Measurements from ENCODE around the gene DMD.

The DMD gene

GRCh38 chrX:31796624-31797023 lies 1414.7 kb downstream of the DMD start:
- Histone ChIP-seq H3K4me3 (ENCODE audit: insufficient read depth, low read depth, low read length, poor library complexity, severe bottlenecking) (no peak overlapping the region), H3K4me1 (ENCODE audit: control insufficient read depth, insufficient read depth, low read length, poor library complexity, severe bottlenecking) (no peaks in the 10 kb centered on the region), H3K9me3 (ENCODE audit: control insufficient read depth, low read length) (no peaks in the 10 kb centered on the region), H3K36me3 (ENCODE audit: control insufficient read depth, insufficient read depth, low read length) (no peaks in the 10 kb centered on the region), H3K27ac (ENCODE audit: insufficient read depth, low read length, poor library complexity, severe bottlenecking) (no peak overlapping the region), H3K27me3 (replicated peaks; ENCODE audit: control insufficient read depth, insufficient read depth, low read length, poor library complexity, severe bottlenecking) (no peaks in the 10 kb centered on the region)
- no peak for DNase-seq

DNA sequence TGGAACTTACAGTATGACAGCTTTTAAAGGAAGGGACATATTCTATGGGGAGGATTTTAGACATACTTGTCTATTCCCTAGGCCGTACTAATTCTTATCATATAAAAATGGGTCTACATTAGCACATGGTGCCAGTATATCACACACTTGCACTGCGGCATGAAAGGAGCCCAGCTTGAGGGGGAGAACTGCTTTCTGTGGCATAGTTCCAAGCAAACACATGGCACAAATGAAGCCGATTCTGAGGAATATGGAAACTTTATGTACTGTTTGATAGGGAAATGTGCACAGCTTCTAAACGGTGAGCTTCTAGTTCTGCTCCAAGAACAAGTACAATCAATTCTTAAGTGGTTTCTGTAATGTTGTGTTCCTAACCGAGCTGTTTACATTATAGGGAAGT lies 1463.9 kb downstream of the DMD start:
- no peaks in the 10 kb centered on the region for H3K9me3 ChIP-seq (ENCODE audit: control insufficient read depth, low read length)
- no peak for DNase-seq
- no peaks in the 10 kb centered on the region for H3K4me1 ChIP-seq (ENCODE audit: control insufficient read depth, insufficient read depth, low read length, poor library complexity, severe bottlenecking)
- no peak overlapping the region for H3K27ac ChIP-seq (ENCODE audit: insufficient read depth, low read length, poor library complexity, severe bottlenecking)
- H3K36me3 ChIP-seq (ENCODE audit: control insufficient read depth, insufficient read depth, low read length), result no peaks in the 10 kb centered on the region
- no peaks in the 10 kb centered on the region for H3K27me3 ChIP-seq (replicated peaks; ENCODE audit: control insufficient read depth, insufficient read depth, low read length, poor library complexity, severe bottlenecking)
- no peak overlapping the region for H3K4me3 ChIP-seq (ENCODE audit: insufficient read depth, low read depth, low read length, poor library complexity, severe bottlenecking)

GRCh38 chrX:31743004-31743403 lies 1468.3 kb downstream of the DMD start:
- DNase-seq, result no peak
- H3K4me3 ChIP-seq (ENCODE audit: insufficient read depth, low read depth, low read length, poor library complexity, severe bottlenecking), result no peak overlapping the region
- no peak overlapping the region for H3K27ac ChIP-seq (ENCODE audit: insufficient read depth, low read length, poor library complexity, severe bottlenecking)
- H3K9me3 ChIP-seq (ENCODE audit: control insufficient read depth, low read length), result no peaks in the 10 kb centered on the region
- H3K36me3 ChIP-seq (ENCODE audit: control insufficient read depth, insufficient read depth, low read length), result no peaks in the 10 kb centered on the region
- no peaks in the 10 kb centered on the region for H3K27me3 ChIP-seq (replicated peaks; ENCODE audit: control insufficient read depth, insufficient read depth, low read length, poor library complexity, severe bottlenecking)
- no peaks in the 10 kb centered on the region for H3K4me1 ChIP-seq (ENCODE audit: control insufficient read depth, insufficient read depth, low read length, poor library complexity, severe bottlenecking)

DNA sequence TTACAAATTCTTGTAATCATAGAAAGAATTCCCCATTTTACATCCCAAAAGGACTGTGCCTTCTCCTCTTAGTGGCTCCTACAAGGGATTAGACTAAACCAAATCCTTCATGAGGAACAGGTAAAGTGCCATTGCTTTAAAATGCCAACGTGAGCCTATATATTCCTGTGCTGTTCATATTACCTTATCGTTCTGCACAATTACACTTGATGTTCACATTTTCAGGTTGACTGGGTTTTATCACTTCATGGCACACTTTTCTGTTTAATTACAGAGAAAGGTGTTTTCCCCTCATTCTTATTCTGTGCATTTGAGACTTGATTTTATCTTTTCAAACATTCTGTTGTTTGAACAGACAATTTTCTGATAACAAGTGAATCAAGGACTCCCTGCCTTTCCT lies 1493.9 kb downstream of the DMD start:
- Histone ChIP-seq H3K4me3 (ENCODE audit: insufficient read depth, low read depth, low read length, poor library complexity, severe bottlenecking) (no peak overlapping the region), H3K27ac (ENCODE audit: insufficient read depth, low read length, poor library complexity, severe bottlenecking) (no peak overlapping the region), H3K36me3 (ENCODE audit: control insufficient read depth, insufficient read depth, low read length) (no peaks in the 10 kb centered on the region), H3K9me3 (ENCODE audit: control insufficient read depth, low read length) (no peaks in the 10 kb centered on the region), H3K27me3 (replicated peaks; ENCODE audit: control insufficient read depth, insufficient read depth, low read length, poor library complexity, severe bottlenecking) (no peaks in the 10 kb centered on the region), H3K4me1 (ENCODE audit: control insufficient read depth, insufficient read depth, low read length, poor library complexity, severe bottlenecking) (no peaks in the 10 kb centered on the region)
- DNase-seq, result no peak

GRCh38 chrX:31715675-31716074 lies 1495.7 kb downstream of the DMD start:
- H3K27ac ChIP-seq (ENCODE audit: insufficient read depth, low read length, poor library complexity, severe bottlenecking), result no peak overlapping the region
- no peaks in the 10 kb centered on the region for H3K36me3 ChIP-seq (ENCODE audit: control insufficient read depth, insufficient read depth, low read length)
- H3K27me3 ChIP-seq (replicated peaks; ENCODE audit: control insufficient read depth, insufficient read depth, low read length, poor library complexity, severe bottlenecking), result no peaks in the 10 kb centered on the region
- H3K9me3 ChIP-seq (ENCODE audit: control insufficient read depth, low read length), result no peaks in the 10 kb centered on the region
- no peak overlapping the region for H3K4me3 ChIP-seq (ENCODE audit: insufficient read depth, low read depth, low read length, poor library complexity, severe bottlenecking)
- no peak for DNase-seq
- H3K4me1 ChIP-seq (ENCODE audit: control insufficient read depth, insufficient read depth, low read length, poor library complexity, severe bottlenecking), result no peaks in the 10 kb centered on the region

DNA sequence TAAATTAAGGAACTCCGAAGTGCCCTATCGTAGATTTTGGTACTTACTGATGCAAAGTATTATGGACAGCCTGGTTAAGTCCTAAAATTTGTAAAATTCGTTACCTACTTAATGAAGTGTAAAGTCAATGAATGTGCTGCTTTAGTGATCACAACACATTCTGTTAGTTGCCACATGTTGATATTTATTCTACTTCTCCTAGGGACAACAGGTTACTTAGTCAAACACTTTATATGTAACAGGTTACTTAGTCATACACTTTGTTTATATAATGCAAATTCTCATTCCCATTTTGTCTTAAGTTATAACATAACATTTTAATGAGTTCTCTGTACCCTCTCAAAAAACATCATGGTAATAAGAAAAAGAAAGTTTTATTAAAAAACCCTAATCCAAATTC lies 1496.6 kb downstream of the DMD start:
- Histone ChIP-seq H3K4me1 (ENCODE audit: control insufficient read depth, insufficient read depth, low read length, poor library complexity, severe bottlenecking) (no peaks in the 10 kb centered on the region), H3K27me3 (replicated peaks; ENCODE audit: control insufficient read depth, insufficient read depth, low read length, poor library complexity, severe bottlenecking) (no peaks in the 10 kb centered on the region), H3K36me3 (ENCODE audit: control insufficient read depth, insufficient read depth, low read length) (no peaks in the 10 kb centered on the region), H3K9me3 (ENCODE audit: control insufficient read depth, low read length) (no peaks in the 10 kb centered on the region), H3K27ac (ENCODE audit: insufficient read depth, low read length, poor library complexity, severe bottlenecking) (no peak overlapping the region), H3K4me3 (ENCODE audit: insufficient read depth, low read depth, low read length, poor library complexity, severe bottlenecking) (no peak overlapping the region)
- no peak for DNase-seq

GRCh38 chrX:31713120-31713519 lies 1498.2 kb downstream of the DMD start:
- Histone ChIP-seq H3K27me3 (replicated peaks; ENCODE audit: control insufficient read depth, insufficient read depth, low read length, poor library complexity, severe bottlenecking) (no peaks in the 10 kb centered on the region), H3K36me3 (ENCODE audit: control insufficient read depth, insufficient read depth, low read length) (no peaks in the 10 kb centered on the region), H3K27ac (ENCODE audit: insufficient read depth, low read length, poor library complexity, severe bottlenecking) (no peak overlapping the region), H3K9me3 (ENCODE audit: control insufficient read depth, low read length) (no peaks in the 10 kb centered on the region), H3K4me3 (ENCODE audit: insufficient read depth, low read depth, low read length, poor library complexity, severe bottlenecking) (no peak overlapping the region), H3K4me1 (ENCODE audit: control insufficient read depth, insufficient read depth, low read length, poor library complexity, severe bottlenecking) (no peaks in the 10 kb centered on the region)
- no peak for DNase-seq

DNA sequence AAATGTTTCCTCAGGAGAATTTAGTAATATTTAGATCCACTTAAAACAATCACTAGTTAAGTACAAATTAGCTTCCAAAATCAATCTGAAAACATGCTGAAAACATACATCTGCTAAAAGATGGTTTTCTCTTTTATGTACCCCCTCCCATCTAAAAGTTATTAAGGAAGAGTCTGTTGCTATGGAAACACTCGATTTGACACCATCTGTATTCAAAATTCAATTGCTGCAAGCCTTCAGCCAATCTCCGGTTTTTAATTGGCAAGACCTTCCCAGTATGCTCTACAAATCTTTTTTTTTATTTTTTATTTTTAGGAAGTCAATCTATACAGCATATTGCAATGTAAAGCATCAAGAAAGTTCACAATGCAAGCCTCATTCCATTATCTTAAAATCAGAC lies 1500.2 kb downstream of the DMD start:
- Histone ChIP-seq H3K4me3 (ENCODE audit: insufficient read depth, low read depth, low read length, poor library complexity, severe bottlenecking) (no peak overlapping the region), H3K27ac (ENCODE audit: insufficient read depth, low read length, poor library complexity, severe bottlenecking) (no peak overlapping the region), H3K9me3 (ENCODE audit: control insufficient read depth, low read length) (no peaks in the 10 kb centered on the region), H3K27me3 (replicated peaks; ENCODE audit: control insufficient read depth, insufficient read depth, low read length, poor library complexity, severe bottlenecking) (no peaks in the 10 kb centered on the region), H3K36me3 (ENCODE audit: control insufficient read depth, insufficient read depth, low read length) (no peaks in the 10 kb centered on the region), H3K4me1 (ENCODE audit: control insufficient read depth, insufficient read depth, low read length, poor library complexity, severe bottlenecking) (no peaks in the 10 kb centered on the region)
- DNase-seq, result no peak

DNA sequence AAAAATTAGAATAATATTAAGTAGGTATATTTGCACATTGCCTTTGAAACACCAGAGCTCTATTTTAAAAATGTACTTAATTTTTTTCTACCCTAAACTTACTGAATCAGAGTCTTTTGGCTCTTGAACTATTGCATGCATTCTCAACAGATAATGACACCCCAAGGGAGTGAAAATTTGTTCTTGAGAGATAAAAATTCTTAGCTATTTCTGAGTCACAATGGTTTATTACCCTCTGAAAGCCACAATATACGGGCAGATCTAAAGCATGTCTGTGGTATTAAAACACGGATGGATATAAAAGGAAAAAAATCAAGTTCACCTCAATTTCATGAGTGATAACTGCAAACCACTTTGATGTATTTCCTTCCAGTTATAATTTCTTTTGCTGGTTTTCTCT lies 1503.2 kb downstream of the DMD start:
- Histone ChIP-seq H3K4me1 (ENCODE audit: control insufficient read depth, insufficient read depth, low read length, poor library complexity, severe bottlenecking) (no peaks in the 10 kb centered on the region), H3K9me3 (ENCODE audit: control insufficient read depth, low read length) (no peaks in the 10 kb centered on the region), H3K27me3 (replicated peaks; ENCODE audit: control insufficient read depth, insufficient read depth, low read length, poor library complexity, severe bottlenecking) (no peaks in the 10 kb centered on the region), H3K4me3 (ENCODE audit: insufficient read depth, low read depth, low read length, poor library complexity, severe bottlenecking) (no peak overlapping the region), H3K36me3 (ENCODE audit: control insufficient read depth, insufficient read depth, low read length) (no peaks in the 10 kb centered on the region), H3K27ac (ENCODE audit: insufficient read depth, low read length, poor library complexity, severe bottlenecking) (no peak overlapping the region)
- DNase-seq, result no peak

GRCh38 chrX:31706466-31706865 lies 1504.9 kb downstream of the DMD start:
- no peaks in the 10 kb centered on the region for H3K9me3 ChIP-seq (ENCODE audit: control insufficient read depth, low read length)
- no peak for DNase-seq
- no peak overlapping the region for H3K4me3 ChIP-seq (ENCODE audit: insufficient read depth, low read depth, low read length, poor library complexity, severe bottlenecking)
- no peaks in the 10 kb centered on the region for H3K27me3 ChIP-seq (replicated peaks; ENCODE audit: control insufficient read depth, insufficient read depth, low read length, poor library complexity, severe bottlenecking)
- no peaks in the 10 kb centered on the region for H3K36me3 ChIP-seq (ENCODE audit: control insufficient read depth, insufficient read depth, low read length)
- no peak overlapping the region for H3K27ac ChIP-seq (ENCODE audit: insufficient read depth, low read length, poor library complexity, severe bottlenecking)
- H3K4me1 ChIP-seq (ENCODE audit: control insufficient read depth, insufficient read depth, low read length, poor library complexity, severe bottlenecking), result no peaks in the 10 kb centered on the region

GRCh38 chrX:31705816-31706215 lies 1505.5 kb downstream of the DMD start:
- H3K4me3 ChIP-seq (ENCODE audit: insufficient read depth, low read depth, low read length, poor library complexity, severe bottlenecking), result no peak overlapping the region
- H3K9me3 ChIP-seq (ENCODE audit: control insufficient read depth, low read length), result no peaks in the 10 kb centered on the region
- no peak for DNase-seq
- H3K4me1 ChIP-seq (ENCODE audit: control insufficient read depth, insufficient read depth, low read length, poor library complexity, severe bottlenecking), result no peaks in the 10 kb centered on the region
- no peak overlapping the region for H3K27ac ChIP-seq (ENCODE audit: insufficient read depth, low read length, poor library complexity, severe bottlenecking)
- H3K36me3 ChIP-seq (ENCODE audit: control insufficient read depth, insufficient read depth, low read length), result no peaks in the 10 kb centered on the region
- H3K27me3 ChIP-seq (replicated peaks; ENCODE audit: control insufficient read depth, insufficient read depth, low read length, poor library complexity, severe bottlenecking), result no peaks in the 10 kb centered on the region
